ENCODE results near the gene CTSC.
A peak's percentile ranks its signal among the peaks of the same experiment; 100 is the strongest.

Gene CTSC

DNA sequence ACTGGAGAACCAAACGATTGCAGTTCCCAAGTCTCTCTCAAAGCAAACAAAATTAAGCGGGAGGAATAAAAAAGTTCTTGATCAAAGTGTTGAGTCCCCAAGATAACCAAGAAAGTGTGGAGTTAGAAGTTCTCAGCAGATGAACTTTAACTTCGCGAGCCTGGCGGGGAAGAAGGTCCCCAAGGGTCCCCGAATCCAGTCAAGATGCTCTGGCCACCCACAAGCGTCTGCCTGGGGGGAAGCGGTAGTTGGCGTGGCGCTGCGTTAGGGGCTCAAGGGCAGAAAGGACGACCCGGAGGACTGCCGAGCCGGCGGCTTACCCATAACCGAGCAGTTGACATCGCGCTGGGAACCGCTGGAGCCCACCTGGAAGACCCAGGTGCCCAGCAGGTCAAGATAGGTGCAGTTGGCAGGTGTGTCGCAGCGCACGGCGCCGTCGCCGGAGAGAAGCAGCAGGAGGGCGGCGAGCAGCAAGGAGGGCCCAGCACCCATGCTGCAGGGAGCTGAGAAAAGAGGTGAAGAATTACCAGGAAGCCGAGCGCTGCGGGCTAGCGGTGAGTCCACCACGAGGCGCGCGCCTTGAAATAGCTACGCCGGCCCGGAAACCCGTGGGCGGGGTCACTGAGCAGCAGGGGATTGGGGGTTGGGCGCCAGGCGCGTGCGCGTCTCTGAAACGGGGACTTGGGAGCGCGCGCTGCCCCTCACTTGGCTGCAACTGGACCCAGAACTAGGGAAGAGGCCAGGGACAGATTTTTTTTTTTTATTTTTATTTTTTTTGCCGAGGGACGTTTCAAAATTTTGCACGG is at the start of gene CTSC:
Gene CTSC (minus strand): TSS at position 556 of the 806 bp plus-strand sequence. CDS start 64 bp downstream, at position 492.
- peak; percentile 87 for DNase-seq (ENCODE audit: low read depth)

DNA sequence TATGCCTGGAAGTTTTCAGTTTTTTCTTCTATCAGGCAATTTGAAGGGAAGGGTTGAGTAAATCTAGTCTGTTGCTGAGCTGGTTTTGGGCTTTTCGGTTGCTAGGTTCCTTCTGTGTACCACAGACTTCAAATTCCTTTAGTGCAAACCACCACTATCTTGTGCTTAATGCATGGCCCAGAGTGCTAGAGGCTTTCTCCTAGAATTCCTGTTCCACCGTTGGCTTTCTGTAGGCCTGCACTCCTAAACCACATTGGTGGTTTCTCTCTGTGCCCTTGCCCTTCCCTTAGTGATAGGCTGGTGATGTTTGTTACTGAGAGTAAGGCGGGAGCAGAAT is 47.1 kb upstream of the CTSC start:
- peak; percentile 64 for DNase-seq (ENCODE audit: low read depth)

DNA sequence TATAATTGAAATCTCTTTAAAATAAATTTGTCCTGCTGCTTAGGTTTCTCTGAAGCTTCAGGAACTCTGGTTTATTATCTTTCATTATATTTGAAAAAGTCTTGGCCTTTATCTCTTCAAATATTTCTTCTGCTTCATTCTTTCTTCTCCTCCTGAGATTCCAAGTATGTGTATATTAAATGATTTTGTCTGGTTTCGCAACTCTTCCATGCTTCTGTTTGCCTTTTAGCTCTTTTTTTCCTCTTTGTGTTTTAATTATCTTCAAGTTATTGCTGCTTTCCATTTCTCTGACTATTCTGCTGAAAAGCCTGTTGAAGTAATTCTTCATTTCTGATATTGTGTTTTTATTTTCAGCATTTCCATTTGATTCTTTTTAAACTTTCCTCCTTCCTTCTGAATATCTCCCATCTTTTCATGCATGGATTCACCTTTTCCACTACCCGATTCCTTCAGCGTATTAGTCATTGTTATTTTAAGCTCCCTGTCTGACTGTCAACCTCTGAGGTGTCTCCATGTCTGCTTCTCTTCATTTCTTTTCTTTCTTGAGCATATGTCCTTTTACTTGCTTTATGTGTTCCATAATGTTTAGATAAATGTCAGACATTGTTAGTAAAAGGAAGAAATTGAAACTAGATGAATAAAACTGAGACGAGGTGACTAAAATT is 46.6 kb upstream of the CTSC start:
- DNase-seq (ENCODE audit: low read depth) = peak; percentile 44

DNA sequence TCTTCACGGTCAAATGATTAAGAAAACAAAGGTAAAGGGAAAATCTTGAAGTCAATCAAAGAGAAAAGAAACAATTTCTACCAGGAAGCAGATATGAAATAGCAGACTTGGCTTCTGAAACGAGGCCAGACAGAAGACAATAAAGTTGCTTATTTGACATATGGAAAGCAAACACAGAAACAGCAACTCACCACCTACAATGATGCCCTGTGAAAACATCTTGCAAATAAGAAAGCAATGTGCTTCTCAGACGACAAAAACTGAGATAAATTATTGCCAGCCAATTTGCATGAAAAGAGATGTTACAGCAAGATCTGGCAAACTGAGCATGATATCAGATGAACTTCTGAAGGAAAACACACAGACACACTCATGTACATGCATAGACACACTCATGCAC is 45.9 kb upstream of the CTSC start:
- no peak for DNase-seq (ENCODE audit: low read depth)

DNA sequence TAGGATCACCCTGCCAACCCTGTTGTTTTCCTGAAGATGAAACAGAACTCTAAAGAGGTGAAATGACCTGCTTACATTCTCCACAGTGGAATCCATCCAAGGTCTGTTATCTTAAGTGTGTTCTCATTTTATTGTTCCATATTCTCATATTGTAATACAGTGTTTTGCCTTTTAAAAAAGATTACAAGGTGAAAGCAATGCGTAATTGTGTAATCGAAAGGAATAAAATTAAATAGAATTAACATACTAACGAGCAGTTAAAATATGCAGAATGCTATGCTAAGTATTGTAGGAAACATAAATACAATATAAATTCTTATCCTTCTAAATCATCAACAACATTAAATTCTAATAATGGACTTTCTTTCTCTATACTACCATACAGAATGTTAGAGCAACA is 41.6 kb upstream of the CTSC start:
- no peak for DNase-seq (ENCODE audit: low read depth)

DNA sequence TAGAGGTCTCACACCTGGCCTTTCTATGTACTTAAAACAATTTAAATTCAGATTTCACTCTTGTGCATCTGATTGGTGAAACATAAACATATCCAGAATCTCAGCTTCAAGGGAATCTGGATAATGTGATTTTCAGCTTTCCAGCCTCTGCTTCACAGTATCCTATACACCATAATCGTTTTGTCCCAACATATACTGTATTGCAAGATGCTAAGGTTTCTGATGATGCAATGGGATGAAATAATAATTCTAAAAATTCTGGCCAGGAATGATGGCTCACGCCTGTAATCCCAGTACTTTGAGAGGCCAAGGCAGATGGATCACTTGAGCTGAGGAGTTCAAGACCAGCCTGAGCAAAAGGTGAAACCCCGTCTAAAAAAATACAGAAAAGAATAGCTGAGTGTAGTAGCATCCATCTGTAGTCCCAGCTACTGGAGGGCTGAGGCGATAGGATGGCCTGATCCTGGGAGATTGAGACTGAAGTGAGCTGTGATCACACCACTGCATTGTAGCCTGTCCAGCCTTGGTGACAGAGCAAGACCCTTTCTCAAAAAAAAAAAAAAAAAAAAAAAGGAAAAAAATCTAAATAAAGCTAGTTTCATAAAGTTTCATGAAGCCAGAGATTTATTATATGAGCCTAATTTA is 41.0 kb upstream of the CTSC start:
- DNase-seq (ENCODE audit: low read depth) = no peak

DNA sequence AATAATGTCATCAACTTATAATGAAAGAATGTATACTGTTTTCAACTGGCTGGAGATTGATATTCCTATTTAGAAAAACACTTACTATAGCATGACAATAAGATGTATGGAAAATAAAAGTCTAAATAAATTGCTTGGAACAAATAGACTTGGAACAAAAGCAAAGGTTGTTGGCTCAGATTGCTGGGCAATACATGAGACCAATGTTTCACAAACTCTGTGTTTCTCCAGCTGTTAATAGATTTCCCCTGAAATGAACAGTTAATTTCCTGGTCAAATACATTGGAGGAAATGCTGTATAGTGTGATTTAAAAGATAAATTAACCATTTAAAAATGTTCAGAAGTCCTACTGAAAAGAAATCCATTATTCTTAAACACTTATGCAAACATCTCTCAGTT is 40.1 kb upstream of the CTSC start:
- no peak for DNase-seq (ENCODE audit: low read depth)

DNA sequence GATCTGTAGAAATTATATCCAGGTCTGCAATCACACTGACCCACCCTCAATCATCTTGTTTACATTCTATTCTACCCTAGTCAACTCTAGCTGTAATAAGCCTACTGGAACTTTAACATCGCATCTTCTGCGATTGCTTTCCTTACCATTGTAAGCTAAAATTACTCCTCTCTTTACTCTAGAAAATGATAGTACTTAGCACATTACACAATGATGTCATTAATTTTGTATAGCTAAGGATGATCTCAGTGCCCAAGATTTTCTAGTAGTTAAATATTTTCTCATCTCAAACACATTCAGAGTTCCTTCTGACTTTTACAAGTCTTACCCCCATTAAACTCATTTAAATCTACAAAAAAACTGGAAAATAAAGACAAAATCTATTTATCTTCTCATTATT is 39.6 kb upstream of the CTSC start:
- no peak for DNase-seq (ENCODE audit: low read depth)

DNA sequence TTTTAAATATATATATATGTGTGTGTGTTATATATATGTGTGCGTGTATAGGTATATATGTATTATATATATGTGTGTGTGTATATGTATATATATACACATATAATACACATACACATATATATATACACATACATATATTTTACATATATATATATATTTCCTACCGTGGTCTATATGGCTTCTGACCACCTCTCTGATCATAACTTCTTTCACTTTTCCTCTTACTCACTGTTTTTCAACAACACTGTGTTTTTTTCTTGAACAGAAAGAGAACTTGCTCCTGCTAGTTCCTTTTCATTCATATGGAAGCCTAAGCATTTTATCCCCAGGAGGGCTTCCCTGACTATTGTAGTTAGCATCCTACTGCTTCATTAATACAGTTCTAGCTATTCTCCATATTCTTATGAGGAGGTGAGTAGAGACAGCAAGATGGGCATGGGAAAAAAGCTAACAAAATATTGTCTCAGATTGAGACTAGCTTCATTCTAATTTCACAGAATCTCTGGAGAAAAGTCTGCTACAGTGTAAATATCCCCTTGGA is 38.5 kb upstream of the CTSC start:
- DNase-seq (ENCODE audit: low read depth) = no peak

DNA sequence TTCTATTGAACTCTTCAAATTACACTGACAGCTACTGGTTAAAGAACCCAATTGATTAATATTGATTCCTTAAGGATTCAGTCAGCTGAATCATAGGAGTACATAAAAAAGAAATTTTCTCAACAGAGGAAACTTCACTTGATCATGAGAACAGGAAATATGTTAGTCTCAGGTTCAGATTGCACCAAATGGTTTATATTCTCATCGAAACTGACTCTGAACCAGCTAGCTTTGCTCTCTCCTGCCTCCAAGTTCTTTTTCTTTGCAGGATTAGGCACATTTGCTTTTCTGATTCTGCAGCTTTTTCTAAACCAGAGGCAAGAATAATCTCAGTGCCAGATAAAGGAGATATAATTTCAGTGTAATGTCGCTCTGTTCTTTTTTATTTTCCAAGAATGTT is 33.2 kb upstream of the CTSC start:
- DNase-seq (ENCODE audit: low read depth) = no peak

DNA sequence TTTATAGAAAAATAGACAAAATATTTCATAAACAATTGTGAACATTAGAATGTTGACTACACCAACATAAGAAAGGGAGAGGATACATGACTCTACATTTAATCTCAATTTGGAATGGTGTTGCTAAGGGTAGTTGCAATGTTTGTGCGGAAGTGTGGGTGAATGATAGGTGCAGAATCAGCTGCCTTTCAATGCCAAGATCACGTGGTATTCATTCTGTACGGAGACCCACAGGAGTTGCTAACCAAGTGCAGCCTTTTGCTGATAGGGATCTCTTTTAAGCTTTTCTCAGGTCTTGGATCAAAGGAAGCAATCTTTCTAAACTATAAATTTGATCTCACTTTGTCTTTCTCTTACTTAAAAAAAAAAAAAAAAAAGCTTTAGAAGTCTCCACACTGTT is 29.8 kb upstream of the CTSC start:
- no peak for DNase-seq (ENCODE audit: low read depth)

DNA sequence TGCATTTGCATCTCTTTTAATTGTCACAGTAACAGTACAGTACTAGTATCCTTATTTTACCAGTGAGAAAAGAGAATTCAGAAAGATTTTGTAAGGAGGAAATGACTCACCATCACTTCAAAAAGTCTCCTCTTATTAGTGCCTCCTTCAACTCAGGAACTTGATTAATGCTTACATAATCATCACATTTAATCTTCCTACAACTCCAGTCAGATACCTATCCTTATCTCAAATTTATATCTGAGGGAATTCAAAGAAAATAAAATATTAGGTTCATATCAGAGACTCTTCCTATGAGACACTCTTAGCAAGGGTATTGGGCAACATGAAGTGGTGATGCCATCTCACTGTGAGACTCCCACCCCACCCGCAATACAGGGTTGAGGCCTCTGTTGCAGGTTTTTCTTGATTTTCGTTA is 26.1 kb upstream of the CTSC start:
- peak; percentile 90 for DNase-seq (ENCODE audit: low read depth)

DNA sequence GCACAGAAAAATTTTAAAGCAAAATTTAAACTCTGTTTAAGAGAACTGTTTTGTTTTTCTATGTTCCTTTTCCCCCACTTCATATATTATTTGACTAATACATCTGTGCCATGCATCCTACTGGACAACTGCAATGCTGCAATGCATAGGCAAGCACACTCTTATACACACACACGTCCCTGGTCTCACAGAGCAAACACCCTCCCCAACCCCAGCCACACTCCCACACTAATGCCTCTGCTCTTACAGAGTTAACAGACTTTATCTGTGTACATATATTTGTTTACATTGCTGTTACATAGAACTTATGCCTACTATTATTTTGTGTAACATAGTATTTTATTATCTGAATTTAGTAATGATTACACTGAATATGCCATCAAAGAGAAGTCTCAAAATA is 25.5 kb upstream of the CTSC start:
- no peak for DNase-seq (ENCODE audit: low read depth)

DNA sequence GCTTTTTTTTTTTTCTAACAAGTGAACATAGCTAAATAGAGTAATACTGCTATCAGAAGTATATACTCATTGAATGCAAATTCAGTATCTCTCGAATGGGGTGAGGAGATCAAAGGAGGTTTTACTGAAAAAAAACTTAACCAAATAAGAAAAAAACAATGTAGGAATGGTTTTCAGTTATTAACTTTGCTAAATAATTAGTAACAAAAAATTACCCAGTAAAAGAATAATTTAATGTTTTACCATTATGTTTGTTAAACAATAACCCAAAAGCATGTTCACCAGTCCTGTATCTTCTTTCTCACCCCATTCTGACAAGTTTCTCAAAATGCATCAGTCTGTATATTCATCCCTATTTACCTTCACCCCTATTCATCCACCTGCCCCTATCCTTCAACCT is 22.6 kb upstream of the CTSC start:
- no peak for DNase-seq (ENCODE audit: low read depth)

DNA sequence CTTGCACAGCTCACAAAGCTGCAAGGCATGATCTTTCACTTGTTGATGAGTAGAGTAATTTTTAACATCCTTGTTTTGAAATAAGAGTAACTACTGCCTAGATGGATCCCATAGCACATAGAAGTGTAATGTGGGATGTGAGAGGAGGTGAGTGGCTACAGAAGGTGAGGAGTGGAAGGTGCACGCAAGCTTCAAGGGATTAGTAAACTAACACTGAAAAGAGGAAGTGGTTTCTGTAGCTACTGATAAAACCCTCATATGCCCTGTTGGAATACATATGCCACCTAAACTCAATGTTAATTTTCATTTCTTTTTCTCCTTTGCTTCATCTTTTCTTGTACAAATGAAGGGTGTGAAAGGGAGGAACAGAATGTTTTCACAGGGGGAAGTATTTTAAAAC is 22.0 kb upstream of the CTSC start:
- DNase-seq (ENCODE audit: low read depth) = no peak

DNA sequence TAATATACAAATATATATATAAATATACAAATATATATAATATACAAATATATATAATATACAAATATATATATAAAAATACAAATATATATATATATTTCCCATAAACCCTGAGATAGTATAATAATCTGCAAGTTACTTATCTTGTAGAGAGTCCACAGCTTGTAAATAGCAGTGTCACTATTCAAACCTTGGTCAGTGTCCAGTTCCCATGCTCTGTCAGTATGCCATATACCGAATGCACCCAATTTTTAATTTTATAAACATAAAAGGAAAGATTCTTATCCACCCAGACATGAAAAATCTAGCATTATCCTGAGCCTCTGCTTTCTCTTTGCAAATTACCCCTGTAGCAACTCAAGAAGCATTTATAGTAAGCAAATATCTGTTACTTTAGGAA is 21.6 kb upstream of the CTSC start:
- no peak for DNase-seq (ENCODE audit: low read depth)

DNA sequence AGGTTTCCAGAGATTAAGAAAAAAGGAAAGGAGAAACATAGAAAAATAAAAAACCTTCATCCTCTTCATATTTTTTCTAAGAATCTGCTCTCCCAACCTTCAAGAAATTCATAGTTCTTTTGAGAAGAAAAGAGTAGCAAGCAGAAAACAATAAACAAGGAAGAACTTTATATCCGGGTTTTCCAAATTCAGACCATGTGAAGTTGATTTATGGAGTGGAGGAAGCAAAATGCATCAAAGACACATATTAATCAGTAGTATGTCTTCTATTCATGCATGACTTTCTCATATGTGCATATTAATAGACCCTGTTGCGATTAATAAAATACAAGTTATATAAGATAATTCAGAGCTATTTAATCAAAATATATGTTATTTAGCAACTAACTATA is 20.5 kb upstream of the CTSC start:
- DNase-seq (ENCODE audit: low read depth) = no peak

DNA sequence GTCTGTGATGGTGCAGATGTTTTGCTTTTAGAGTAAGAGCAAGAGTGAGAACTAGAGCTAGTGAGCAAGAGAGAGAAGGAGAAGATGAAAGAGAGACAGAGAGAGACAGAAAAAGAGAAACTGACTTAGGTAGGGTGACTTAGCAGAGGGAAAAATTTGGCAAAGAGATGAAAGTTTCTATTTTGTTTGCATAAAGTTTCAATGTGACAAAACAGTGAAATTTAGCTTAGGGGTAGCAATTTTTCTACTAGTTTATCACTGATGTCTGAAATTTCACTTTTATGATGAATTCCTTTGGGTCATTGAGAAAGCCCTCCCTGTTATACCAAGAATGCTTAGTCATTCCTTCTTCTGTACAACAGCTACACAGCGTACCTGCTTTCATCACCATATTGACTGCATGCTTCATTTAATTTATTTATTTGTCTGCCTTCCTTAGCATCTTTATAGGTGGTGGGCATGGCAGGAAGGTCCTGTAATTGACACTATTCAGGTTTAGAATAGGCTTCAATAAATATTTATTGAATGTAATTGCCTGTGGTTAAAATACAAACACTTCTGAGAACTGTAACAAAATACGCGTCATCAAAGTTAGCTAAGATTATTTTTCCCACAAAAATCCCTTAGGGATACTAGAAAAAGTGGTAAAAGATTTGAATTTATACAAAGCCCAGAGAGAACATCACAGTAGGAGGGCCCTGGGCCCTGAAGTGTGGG is 19.9 kb upstream of the CTSC start:
- peak; percentile 78 for DNase-seq (ENCODE audit: low read depth)

DNA sequence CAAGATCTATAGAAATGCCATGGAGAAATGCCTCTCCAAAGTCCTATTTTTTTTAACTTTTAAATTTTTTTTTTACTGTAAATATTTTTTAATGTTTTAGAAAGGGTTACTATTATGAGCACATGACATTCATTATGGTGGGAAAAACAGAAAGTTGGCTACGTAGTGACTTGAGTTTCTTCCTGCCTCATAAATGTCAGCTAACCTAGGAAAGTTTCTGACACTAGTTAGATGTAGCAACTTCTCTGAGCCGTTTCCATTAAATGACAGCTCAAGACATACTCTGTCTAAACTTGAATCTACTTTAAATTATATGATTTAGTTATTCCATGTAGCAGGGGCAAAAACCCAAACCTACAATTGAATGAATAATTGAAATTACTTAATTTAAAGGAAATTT is 18.4 kb upstream of the CTSC start:
- no peak for DNase-seq (ENCODE audit: low read depth)

DNA sequence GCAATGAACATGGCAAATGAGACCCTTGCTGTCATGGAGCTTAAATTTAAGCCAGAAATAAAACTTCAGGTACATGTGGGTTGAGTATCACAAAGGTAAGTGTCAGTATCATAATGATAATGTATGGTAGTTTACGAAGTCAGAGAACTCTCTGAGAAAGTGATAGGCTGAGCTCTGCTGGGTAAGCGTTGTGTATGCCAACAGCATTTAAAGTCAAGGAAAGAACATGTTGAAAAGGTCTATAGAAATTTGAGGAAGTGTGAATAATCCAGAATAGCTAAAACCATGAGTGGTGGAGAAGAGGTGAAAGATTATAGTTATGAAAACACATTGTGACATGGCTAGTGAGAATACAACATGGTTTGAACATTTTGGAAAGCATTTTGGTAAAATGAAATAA is 17.4 kb upstream of the CTSC start:
- no peak for DNase-seq (ENCODE audit: low read depth)

DNA sequence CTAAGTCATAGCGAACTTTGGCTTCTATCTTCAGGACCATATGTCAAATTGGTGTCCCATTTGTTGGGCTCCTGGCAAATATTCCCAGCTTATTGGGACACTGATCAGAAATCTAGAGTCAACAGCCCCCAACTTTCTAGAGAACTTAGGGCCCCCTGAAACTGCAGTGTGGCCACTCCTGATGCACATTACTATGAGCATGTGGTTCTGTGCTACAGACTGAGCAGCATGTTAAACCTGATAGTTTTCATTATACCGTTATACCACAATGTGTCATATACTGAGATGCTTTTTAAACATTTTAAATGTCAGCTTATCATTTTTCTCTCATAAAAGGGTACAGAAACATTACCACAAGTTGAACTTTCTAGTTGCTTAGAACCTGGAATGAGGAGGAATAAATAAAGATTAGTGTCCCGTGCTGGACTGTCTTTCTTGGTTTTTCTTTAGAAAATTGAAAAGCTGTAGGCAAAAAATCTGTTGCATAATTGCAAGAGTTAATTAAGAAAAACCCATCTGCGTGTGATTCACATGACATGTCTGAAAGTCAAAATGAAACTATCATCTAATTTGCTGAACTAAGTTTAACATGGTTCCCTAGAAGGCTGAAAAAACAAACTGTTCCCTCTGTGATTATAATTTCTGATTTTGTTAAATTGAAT is 16.4 kb upstream of the CTSC start:
- no peak for DNase-seq (ENCODE audit: low read depth)

DNA sequence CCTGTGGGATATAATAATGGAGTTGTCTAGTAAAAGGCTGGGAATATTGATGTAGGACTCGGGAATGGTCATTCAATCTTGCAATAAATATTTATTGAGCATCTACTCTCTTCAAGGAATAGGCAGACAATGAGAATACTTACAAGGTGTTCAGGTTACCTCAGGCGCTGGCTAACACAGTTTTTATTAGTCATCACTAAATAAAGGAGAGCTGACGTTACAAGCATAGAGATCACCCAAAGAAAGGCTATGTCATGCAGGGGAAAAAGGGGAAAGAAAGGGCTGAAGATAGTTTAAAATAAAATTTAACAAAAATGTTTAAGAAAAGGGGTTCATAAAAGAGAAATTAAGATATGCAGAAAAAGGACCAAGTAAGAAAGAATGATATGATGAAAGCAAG is 15.8 kb upstream of the CTSC start:
- no peak for DNase-seq (ENCODE audit: low read depth)

All from amniotic epithelial cell (primary cell).